Neuron (in vitro differentiated cells): Measurements from ENCODE around the gene GSG1L.

Source experiments
- H2AFZ ChIP-seq: one replicate; pipeline ENCODE4 v1.6.1; 2013; ENCODE audit warnings: low read depth, mild to moderate bottlenecking, inconsistent platforms, low read length, moderate library complexity
- H3K27me3 ChIP-seq: one replicate; pipeline ENCODE4 v1.6.1; 2013; ENCODE audit warnings: low read length; ENCODE audit not compliant: insufficient read depth
- H3K36me3 ChIP-seq: one replicate; pipeline ENCODE4 v1.6.1; 2013; ENCODE audit warnings: low read length; ENCODE audit not compliant: insufficient read depth
- H3K4me1 ChIP-seq: one replicate; pipeline ENCODE4 v1.6.1; 2013; ENCODE audit warnings: low read length; ENCODE audit not compliant: insufficient read depth
- H3K4me3 ChIP-seq: 2 replicates; pipeline ENCODE4 v1.5.1; 2013; ENCODE audit warnings: mild to moderate bottlenecking, low read length, moderate library complexity
- H3K9me3 ChIP-seq: one replicate; pipeline ENCODE4 v1.6.1; 2013; ENCODE audit warnings: low read length

GSG1L gene

DNA sequence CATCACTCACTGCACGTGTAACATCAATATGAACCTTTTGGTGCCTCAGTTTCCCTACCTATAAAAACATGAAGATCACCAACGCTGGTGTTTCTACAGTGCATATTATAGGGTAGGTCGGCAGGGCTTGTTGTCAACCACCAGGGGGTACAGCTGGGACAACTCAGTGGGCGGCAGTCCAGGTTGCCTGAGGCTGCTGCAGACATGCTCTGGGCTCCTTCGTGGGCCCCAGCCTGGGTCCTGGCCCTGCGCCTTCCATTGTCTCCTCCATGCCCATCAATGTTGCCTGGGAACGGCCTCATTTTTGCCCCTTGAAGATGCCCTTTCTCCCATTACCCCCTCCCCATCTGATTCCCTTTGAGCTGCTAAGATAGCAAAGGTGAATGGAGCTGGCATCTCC is 89.8 kb downstream of the GSG1L start:
- H3K4me3 ChIP-seq, result no peak overlapping the region
- H3K9me3 ChIP-seq, result no peaks in the 10 kb centered on the region
- no peaks in the 10 kb centered on the region for H3K27me3 ChIP-seq
- no peaks in the 10 kb centered on the region for H3K4me1 ChIP-seq
- H2AFZ ChIP-seq, result no peak overlapping the region
- no peaks in the 10 kb centered on the region for H3K36me3 ChIP-seq

DNA sequence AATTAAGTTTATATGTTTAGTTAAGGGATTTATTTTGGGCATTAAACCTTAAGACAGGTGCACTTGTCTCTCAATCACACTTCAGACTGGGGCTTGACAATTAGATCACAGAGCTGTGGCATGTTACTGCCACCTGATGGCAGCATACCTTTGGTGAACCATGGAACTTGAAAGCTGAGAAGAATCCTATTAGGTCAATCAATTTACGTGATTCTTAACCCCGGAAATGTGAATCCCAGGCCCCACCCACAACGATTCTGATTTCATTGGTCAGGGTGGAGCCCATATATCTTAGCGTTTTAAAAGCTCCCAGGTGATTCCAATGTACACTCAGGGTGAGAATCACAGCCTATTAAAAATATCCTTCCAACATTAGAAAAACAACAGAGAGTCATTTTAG is 91.0 kb downstream of the GSG1L start:
- Histone ChIP-seq H3K9me3 (no peaks in the 10 kb centered on the region), H3K36me3 (no peaks in the 10 kb centered on the region), H2AFZ (no peak overlapping the region), H3K4me3 (no peak overlapping the region), H3K4me1 (no peaks in the 10 kb centered on the region), H3K27me3 (no peaks in the 10 kb centered on the region)

DNA sequence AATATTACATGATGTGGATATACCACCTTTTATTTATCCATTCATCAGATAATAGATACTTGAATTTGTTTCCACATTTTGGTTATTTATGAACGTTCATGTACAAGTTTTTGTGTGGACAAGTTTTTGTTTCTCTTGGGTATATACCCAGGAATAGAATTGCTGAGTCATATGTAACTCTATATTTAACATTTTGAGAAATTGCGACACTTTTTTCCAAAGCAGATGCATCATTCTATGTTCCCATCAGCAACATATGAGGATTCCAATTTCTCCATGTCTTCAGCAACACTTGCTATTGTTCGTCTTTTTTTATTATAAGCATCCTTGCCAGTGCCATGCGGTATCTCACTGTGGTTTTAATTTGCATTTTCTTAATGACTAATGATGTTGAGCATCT is 93.9 kb downstream of the GSG1L start:
- Histone ChIP-seq H3K36me3 (no peaks in the 10 kb centered on the region), H3K9me3 (no peaks in the 10 kb centered on the region), H3K4me1 (no peaks in the 10 kb centered on the region), H3K27me3 (no peaks in the 10 kb centered on the region), H3K4me3 (no peak overlapping the region), H2AFZ (no peak overlapping the region)

DNA sequence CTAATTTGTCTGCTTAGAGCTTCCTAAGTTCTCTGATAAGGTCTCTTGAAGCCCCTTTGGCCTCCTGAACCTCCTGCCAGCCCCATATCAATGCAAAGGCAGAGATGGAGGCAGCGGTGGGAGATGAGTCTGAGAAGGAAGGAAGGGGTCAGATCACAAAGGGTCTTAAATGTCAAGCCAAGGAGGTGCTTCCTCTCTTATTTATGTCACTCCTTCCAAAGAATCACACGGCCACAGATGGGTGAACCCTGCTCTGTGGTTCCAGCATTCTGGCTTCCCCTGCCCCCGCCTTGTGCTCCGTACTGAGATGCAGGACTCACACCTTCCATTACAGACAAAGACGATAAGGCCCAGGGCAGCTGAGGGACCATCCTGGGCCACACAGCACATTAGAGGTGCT is 96.3 kb downstream of the GSG1L start:
- no peaks in the 10 kb centered on the region for H3K4me1 ChIP-seq
- H3K27me3 ChIP-seq, result no peaks in the 10 kb centered on the region
- no peak overlapping the region for H3K4me3 ChIP-seq
- no peaks in the 10 kb centered on the region for H3K9me3 ChIP-seq
- H2AFZ ChIP-seq, result no peak overlapping the region
- H3K36me3 ChIP-seq, result no peaks in the 10 kb centered on the region

DNA sequence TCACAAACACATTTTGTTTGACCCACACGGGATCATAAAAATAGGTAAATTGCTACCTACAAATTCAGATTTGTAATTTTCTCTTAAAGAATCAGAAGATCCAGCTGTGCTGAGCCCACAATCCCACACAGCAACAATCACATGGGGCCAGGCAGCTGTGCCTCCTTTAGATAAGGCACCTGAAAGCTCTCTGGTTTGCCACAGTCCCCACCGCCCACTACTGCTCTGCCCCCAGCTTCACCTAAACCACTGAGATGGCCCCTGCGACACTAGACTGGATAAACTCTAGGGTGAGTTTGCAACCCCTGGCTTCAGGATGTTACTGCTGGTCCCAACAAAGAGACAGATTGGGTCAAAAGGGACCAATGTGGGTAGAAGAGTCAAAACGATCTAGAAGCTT is 96.8 kb downstream of the GSG1L start:
- Histone ChIP-seq H3K27me3 (no peaks in the 10 kb centered on the region), H3K4me1 (no peaks in the 10 kb centered on the region), H3K36me3 (no peaks in the 10 kb centered on the region), H3K9me3 (no peaks in the 10 kb centered on the region), H3K4me3 (no peak overlapping the region), H2AFZ (no peak overlapping the region)

DNA sequence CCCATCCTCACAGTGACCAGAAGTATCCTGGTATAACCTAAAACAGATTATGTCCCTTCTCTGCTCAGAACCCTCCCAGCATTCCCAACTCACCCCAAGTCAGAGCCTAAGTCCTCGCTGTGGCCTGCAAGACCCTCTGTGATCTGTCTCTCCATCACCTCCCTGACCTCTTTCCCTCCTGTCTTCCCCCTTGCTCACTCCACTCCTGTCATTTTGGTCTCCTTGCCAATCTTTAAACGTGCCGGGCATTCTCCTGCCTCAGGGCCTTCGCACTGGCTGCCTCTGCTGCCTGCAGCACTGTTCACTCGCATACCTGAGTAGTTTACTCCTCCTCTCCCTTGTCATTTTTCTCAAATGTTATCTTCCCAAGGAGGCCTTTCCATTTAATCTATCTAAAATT is 97.7 kb downstream of the GSG1L start:
- Histone ChIP-seq H2AFZ (no peak overlapping the region), H3K36me3 (no peaks in the 10 kb centered on the region), H3K9me3 (no peaks in the 10 kb centered on the region), H3K4me1 (no peaks in the 10 kb centered on the region), H3K27me3 (no peaks in the 10 kb centered on the region), H3K4me3 (no peak overlapping the region)

DNA sequence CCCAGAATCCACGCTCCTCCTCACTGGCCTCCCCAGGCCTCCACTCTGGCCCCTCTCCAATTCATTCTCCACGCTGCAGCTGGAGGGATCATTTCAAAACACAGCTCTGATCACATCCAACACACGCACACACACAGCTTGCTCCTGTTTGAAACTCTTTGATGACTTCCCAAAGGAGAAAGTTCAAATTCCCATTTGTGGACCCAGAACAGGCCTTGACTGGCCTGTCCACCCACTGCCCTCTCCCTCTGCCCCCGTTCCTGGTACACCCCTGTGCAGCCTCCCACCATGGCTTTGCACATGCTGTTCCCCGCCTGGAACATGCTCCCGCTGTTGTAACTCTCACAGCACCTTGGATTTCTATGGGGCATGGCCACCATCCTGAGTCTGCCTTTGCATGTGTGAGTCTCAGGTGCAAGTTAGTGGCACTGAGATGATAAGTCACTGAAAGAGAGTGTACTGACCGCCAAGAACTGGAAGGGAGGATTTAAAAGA is 100.0 kb downstream of the GSG1L start:
- Histone ChIP-seq H3K9me3 (no peaks in the 10 kb centered on the region), H3K36me3 (no peaks in the 10 kb centered on the region), H3K4me3 (no peak overlapping the region), H3K27me3 (no peaks in the 10 kb centered on the region), H2AFZ (no peak overlapping the region), H3K4me1 (no peaks in the 10 kb centered on the region)

DNA sequence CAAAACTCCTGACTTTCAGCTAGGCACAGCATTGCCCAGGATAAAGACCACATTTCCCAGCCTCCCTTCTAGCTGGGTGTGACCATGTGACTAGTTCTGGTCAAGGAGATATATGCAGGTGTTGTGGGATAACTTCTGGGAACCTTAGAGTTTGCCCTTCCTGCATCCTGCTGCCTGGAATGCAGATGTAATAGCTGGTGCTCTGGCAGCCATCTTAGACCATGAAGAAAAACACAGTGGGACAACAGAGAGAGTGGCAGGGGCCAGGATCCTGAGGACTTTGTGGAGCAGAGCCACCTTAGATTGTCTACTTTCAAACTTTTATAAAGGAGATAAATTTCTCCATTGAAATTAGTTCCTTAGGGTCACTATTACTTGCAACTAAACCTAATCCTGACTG is 101.3 kb downstream of the GSG1L start:
- Histone ChIP-seq H3K4me3 (no peak overlapping the region), H2AFZ (no peak overlapping the region), H3K9me3 (no peaks in the 10 kb centered on the region), H3K36me3 (no peaks in the 10 kb centered on the region), H3K27me3 (no peaks in the 10 kb centered on the region), H3K4me1 (no peaks in the 10 kb centered on the region)

DNA sequence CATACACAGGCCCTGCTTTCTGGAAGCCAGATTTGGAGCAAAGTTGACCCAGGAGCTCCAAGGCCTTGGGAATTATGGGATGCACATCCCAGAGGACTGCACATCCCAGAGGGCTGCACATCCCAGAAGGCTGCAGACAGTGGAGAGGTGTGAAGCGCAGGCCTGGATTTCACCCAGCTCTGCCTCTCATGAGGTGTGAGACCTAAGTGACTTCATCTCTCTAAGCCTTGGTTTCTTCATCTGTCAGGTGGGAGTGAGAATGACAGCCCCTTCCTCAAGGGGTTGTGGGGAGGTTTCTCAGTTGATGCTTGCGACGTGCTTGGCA is 102.3 kb downstream of the GSG1L start:
- H3K9me3 ChIP-seq, result no peaks in the 10 kb centered on the region
- no peaks in the 10 kb centered on the region for H3K36me3 ChIP-seq
- H3K4me3 ChIP-seq, result no peak overlapping the region
- no peaks in the 10 kb centered on the region for H3K27me3 ChIP-seq
- H2AFZ ChIP-seq, result no peak overlapping the region
- H3K4me1 ChIP-seq, result no peaks in the 10 kb centered on the region

DNA sequence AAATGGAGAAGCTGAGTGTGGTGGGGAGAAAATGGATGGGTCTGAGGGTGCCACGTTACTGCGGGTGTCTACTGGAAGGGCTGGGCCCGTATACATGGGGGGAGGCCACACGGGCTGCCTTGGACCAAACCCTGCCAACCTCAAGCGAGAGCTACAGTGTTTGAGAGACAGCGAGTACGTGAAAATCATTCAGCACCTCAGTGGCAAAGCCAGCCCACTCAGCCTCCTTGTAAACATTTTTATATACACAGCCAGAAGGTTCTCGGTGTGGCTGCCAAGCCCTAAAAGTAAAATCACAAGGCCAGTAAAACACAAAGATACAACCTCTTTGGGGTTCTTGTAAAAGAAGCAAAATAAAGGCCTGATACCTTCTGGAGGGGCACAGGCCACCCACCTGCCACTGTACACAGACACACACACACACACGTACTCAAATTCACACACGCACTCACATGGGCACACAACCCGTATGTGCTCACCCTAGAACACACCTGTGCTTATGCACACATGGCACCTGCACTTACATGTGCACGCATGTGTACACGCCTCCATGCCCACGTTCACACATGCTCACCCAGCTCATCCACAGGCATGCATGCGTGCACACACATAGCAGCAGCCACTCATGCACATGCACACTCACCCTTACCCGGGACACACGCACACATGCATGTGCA is 102.8 kb downstream of the GSG1L start:
- no peaks in the 10 kb centered on the region for H3K4me1 ChIP-seq
- no peaks in the 10 kb centered on the region for H3K36me3 ChIP-seq
- H3K9me3 ChIP-seq, result no peaks in the 10 kb centered on the region
- H3K4me3 ChIP-seq, result no peak overlapping the region
- H2AFZ ChIP-seq, result no peak overlapping the region
- H3K27me3 ChIP-seq, result no peaks in the 10 kb centered on the region

DNA sequence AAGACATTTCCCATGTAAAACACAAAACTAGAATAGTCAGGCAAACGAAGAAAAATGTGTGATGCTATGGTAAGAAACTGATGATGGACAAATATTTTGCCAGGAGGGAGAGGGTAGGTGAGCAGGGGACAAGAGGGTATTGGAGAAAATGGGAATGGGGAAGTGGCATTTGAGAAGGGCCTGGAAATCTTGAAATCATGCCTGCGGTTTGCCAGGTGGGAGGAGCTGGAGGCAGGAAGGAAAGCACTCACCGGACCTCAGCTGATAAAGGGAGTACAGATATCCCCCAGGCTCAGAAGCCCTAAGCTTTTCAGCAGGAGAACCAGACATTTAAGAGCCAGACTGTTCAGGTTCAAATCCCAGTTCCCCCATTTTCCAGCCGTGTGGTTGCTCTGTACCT is 103.6 kb downstream of the GSG1L start:
- no peak overlapping the region for H3K4me3 ChIP-seq
- no peaks in the 10 kb centered on the region for H3K36me3 ChIP-seq
- H2AFZ ChIP-seq, result no peak overlapping the region
- H3K27me3 ChIP-seq, result no peaks in the 10 kb centered on the region
- H3K4me1 ChIP-seq, result no peaks in the 10 kb centered on the region
- H3K9me3 ChIP-seq, result no peaks in the 10 kb centered on the region

DNA sequence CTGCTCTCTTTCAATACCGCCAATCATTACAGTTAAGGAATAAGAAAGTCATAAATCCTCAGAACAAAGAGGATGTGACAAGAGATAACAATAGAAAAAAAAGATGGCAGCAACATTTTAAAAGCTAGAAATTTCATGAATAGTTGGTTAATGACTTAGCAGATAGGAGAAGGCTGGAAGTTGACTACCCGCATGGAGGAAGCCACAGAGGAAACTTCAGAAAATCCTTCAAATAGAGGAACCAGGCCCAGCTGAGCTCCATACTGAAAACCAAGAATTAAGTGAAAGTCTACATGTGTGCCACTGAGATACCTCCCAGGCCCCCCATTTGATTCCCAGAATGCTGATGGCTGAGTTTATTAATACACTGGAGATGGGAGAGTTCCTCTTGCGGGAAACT is 109.3 kb downstream of the GSG1L start:
- no peaks in the 10 kb centered on the region for H3K9me3 ChIP-seq
- H3K27me3 ChIP-seq, result no peaks in the 10 kb centered on the region
- no peaks in the 10 kb centered on the region for H3K4me1 ChIP-seq
- H2AFZ ChIP-seq, result no peak overlapping the region
- H3K4me3 ChIP-seq, result no peak overlapping the region
- H3K36me3 ChIP-seq, result no peaks in the 10 kb centered on the region

DNA sequence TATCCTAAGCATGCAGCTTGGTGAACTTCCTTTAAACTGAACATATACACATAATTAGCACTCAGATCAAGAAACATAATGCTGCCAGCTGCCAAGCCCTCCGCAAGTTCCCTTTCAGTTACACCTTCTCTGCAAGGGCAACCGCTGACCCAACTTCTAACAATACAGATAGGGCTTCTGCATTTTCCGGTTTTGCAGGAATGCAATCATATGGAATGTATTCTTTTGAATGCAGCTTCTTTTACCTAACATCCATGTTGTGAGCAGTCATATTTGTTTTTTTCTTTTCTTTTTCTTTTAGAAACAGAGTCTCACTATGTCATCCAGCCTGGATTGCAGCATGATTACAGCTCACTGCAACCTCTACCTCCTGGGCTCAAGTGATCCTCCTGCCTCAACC is 110.7 kb downstream of the GSG1L start:
- no peaks in the 10 kb centered on the region for H3K9me3 ChIP-seq
- H3K4me1 ChIP-seq, result no peaks in the 10 kb centered on the region
- no peak overlapping the region for H3K4me3 ChIP-seq
- no peaks in the 10 kb centered on the region for H3K36me3 ChIP-seq
- H2AFZ ChIP-seq, result no peak overlapping the region
- H3K27me3 ChIP-seq, result no peaks in the 10 kb centered on the region

DNA sequence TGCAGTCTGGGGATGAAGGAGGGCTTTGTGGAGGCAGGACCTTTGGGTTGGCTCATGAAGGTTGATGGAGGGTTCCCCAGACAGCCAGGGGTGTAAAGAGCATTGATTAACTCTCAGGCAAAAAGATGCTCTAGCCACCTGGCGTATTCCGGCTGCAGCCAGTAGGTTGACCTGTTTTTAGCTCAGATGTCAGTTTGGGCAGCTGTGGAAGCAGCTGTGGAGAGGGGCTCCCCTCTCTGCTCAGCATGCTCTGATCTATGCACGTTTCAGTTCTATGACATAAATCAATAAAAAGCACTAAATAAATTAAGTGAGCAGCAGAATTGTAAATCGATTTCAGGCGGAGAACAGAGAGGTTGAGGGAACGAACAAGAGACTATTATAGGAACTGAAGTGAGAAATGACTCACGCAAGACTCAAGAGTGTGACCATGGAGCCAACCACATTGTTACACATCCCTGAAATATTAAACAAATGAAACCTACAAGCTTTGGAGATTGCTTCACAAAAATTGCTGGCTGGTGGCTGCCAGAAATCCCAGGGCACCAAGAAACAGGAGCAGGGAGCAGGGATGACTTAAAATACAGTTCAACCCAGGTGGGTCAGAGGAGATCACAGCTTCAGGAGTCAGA is 111.9 kb downstream of the GSG1L start:
- Histone ChIP-seq H3K27me3 (no peaks in the 10 kb centered on the region), H3K36me3 (no peaks in the 10 kb centered on the region), H2AFZ (no peak overlapping the region), H3K4me1 (no peaks in the 10 kb centered on the region), H3K9me3 (no peaks in the 10 kb centered on the region), H3K4me3 (no peak overlapping the region)
